ENCODE measurements around the gene HAAO. TPM values are rescaled to one million over a fixed set of nuclear protein-coding genes. Genes with fewer than 3 reads are reported as not detected.

Gene HAAO
- total and polyA plus RNA-seq, 2 donors (not counting 1 experiment from before 2014, with no cell fraction given), result 6.4 to 17.6 TPM

- Histone ChIP-seq H3K27ac (ENCODE audit: low read length in 2 of 2) (no peak overlapping the region), H3K9ac (ENCODE audit: low read length) (no peak overlapping the region), H3K9me3 (ENCODE audit: control extremely low read depth in 1 of 3, control insufficient read depth in 2 of 3, insufficient read depth in 1 of 3, low read length in 2 of 3) (no peaks in the 10 kb centered on the region), H2AFZ (ENCODE audit: insufficient read depth, low read depth, low read length, poor library complexity, severe bottlenecking) (no peak overlapping the region), H3K4me1 (ENCODE audit: control insufficient read depth in 2 of 2, insufficient read depth in 2 of 2, low read length in 2 of 2) (peaks cover 0 to 7% of the 10 kb centered on the region in 2 donors), H3K79me2 (ENCODE audit: control insufficient read depth, insufficient read depth, low read length) (no peaks in the 10 kb centered on the region), H3K4me3 (ENCODE audit: control extremely low read depth in 1 of 5, extremely low read depth in 1 of 5, insufficient read depth in 1 of 5, low read depth in 2 of 5, low read length in 4 of 5) (no peak overlapping the region), H3K36me3 (replicated peaks in 1 of 2; ENCODE audit: control extremely low read depth in 1 of 2, control insufficient read depth in 1 of 2, extremely low read depth in 1 of 2, insufficient read depth in 2 of 2, low read length in 1 of 2) (no peaks in the 10 kb centered on the region), H4K20me1 (ENCODE audit: control insufficient read depth, insufficient read depth, low read length, poor library complexity, severe bottlenecking) (no peaks in the 10 kb centered on the region), H3K4me2 (replicated peaks; ENCODE audit: low read depth, low read length, poor library complexity, severe bottlenecking) (no peak overlapping the region), H3K27me3 (replicated peaks in 1 of 4; ENCODE audit: control extremely low read depth in 1 of 4, control insufficient read depth in 3 of 4, insufficient read depth in 4 of 4, low read length in 3 of 4) (no peaks in the 10 kb centered on the region)
- TF ChIP-seq, protein P1, sequence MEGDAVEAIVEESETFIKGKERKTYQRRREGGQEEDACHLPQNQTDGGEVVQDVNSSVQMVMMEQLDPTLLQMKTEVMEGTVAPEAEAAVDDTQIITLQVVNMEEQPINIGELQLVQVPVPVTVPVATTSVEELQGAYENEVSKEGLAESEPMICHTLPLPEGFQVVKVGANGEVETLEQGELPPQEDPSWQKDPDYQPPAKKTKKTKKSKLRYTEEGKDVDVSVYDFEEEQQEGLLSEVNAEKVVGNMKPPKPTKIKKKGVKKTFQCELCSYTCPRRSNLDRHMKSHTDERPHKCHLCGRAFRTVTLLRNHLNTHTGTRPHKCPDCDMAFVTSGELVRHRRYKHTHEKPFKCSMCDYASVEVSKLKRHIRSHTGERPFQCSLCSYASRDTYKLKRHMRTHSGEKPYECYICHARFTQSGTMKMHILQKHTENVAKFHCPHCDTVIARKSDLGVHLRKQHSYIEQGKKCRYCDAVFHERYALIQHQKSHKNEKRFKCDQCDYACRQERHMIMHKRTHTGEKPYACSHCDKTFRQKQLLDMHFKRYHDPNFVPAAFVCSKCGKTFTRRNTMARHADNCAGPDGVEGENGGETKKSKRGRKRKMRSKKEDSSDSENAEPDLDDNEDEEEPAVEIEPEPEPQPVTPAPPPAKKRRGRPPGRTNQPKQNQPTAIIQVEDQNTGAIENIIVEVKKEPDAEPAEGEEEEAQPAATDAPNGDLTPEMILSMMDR (IDR thresholded peaks at IDR 0.05), result no peak
- no peak for TF ChIP-seq EZH2 (IDR thresholded peaks at IDR 0.05; ENCODE audit: borderline replicate concordance, insufficient read depth, low read depth, low read length, poor library complexity, severe bottlenecking)
- Mint-ChIP-seq H3K27me3 (no peaks in the 10 kb centered on the region), H3K4me3 (no peak overlapping the region), H3K27ac (no peak overlapping the region), H3K4me1 (peaks cover 11% of the 10 kb centered on the region), H3K9me3 (ENCODE audit: insufficient read depth) (no peaks in the 10 kb centered on the region)
- 50% methylated on average over 2 of the region's 7 CpGs for WGBS (ENCODE audit: insufficient coverage)
- CTCF ChIA-PET, result no interaction called here
- intact Hi-C loops (cut with micrococcal nuclease), result no loop called here
- POLR2A ChIA-PET, result interaction anchor here (0.6 to 0.7 kb wide), 2 partner anchors 30 to 501 kb away, joined by 4 read pairs; no protein-coding TSS in a partner anchor
- peak; percentile 61 for ATAC-seq (ENCODE audit: low read depth)
- peak; percentile 43 for DNase-seq
Observed at GRCh38 chr2:42722320-42723190, 69.8 kb downstream of the HAAO start.

GRCh38 chr2:42721898-42722297, 70.5 kb downstream of the HAAO start:
- no peak overlapping the region for H3K9ac ChIP-seq (ENCODE audit: low read length)
- CTCF ChIA-PET, result no interaction called here
- H3K4me3 Mint-ChIP-seq, result no peak overlapping the region
- no peak overlapping the region for H3K4me3 ChIP-seq (ENCODE audit: control extremely low read depth in 1 of 5, extremely low read depth in 1 of 5, insufficient read depth in 1 of 5, low read depth in 2 of 5, low read length in 4 of 5)
- H3K9me3 ChIP-seq (ENCODE audit: control extremely low read depth in 1 of 3, control insufficient read depth in 2 of 3, insufficient read depth in 1 of 3, low read length in 2 of 3), result no peaks in the 10 kb centered on the region
- no peaks in the 10 kb centered on the region for H3K27me3 Mint-ChIP-seq
- H3K79me2 ChIP-seq (ENCODE audit: control insufficient read depth, insufficient read depth, low read length), result no peaks in the 10 kb centered on the region
- WGBS (ENCODE audit: insufficient coverage), result no CpG with 5 or more reads among the region's 2 CpGs
- H3K36me3 ChIP-seq (replicated peaks in 1 of 2; ENCODE audit: control extremely low read depth in 1 of 2, control insufficient read depth in 1 of 2, extremely low read depth in 1 of 2, insufficient read depth in 2 of 2, low read length in 1 of 2), result no peaks in the 10 kb centered on the region
- TF ChIP-seq, protein P1 (IDR thresholded peaks at IDR 0.05), result no peak
- TF ChIP-seq EZH2 (IDR thresholded peaks at IDR 0.05; ENCODE audit: borderline replicate concordance, insufficient read depth, low read depth, low read length, poor library complexity, severe bottlenecking), result no peak
- H3K4me1 Mint-ChIP-seq, result peaks cover 11% of the 10 kb centered on the region
- H2AFZ ChIP-seq (ENCODE audit: insufficient read depth, low read depth, low read length, poor library complexity, severe bottlenecking), result no peak overlapping the region
- H3K4me1 ChIP-seq (ENCODE audit: control insufficient read depth in 2 of 2, insufficient read depth in 2 of 2, low read length in 2 of 2), result peaks cover 0 to 7% of the 10 kb centered on the region in 2 donors
- H3K27ac ChIP-seq (ENCODE audit: low read length in 2 of 2), result no peak overlapping the region
- no peaks in the 10 kb centered on the region for H4K20me1 ChIP-seq (ENCODE audit: control insufficient read depth, insufficient read depth, low read length, poor library complexity, severe bottlenecking)
- DNase-seq (no peak), ATAC-seq (ENCODE audit: low read depth) (no peak)
- POLR2A ChIA-PET, result interaction anchor here (0.7 kb wide), 1 partner anchor 31 kb away, joined by 4 read pairs; no protein-coding TSS in a partner anchor
- intact Hi-C loops (cut with micrococcal nuclease), result no loop called here
- H3K4me2 ChIP-seq (replicated peaks; ENCODE audit: low read depth, low read length, poor library complexity, severe bottlenecking), result no peak overlapping the region
- no peak overlapping the region for H3K27ac Mint-ChIP-seq
- no peaks in the 10 kb centered on the region for H3K9me3 Mint-ChIP-seq (ENCODE audit: insufficient read depth)
- H3K27me3 ChIP-seq (replicated peaks in 1 of 4; ENCODE audit: control extremely low read depth in 1 of 4, control insufficient read depth in 3 of 4, insufficient read depth in 4 of 4, low read length in 3 of 4), result no peaks in the 10 kb centered on the region

Data from B cell (primary cell).